Spleen (tissue), 11 donors: Measurements from ENCODE around the gene ASF1B. TPM values are rescaled to one million over a fixed set of nuclear protein-coding genes. Genes with fewer than 3 reads are reported as not detected.
A peak's percentile ranks its signal among the peaks of the same experiment; 100 is the strongest.

Source experiments
- DNase-seq: peaks from one replicate; pipeline ENCODE4 v3.0.0-alpha.2; 2020
- H3K27ac ChIP-seq, 8 donors: fragments of 200-600 bp; sonication (generic) in 7 of 8; 1 replicate in 4 of 8; 2 replicates in 4 of 8; pipeline versions ENCODE4 v1.5.0 to v1.8.0; 2016 to 2021; ENCODE audit warnings: inconsistent platforms in 4 of 8, mild to moderate bottlenecking in 4 of 8, moderate library complexity in 1 of 8
- H3K27me3 ChIP-seq, 7 donors: fragments of 200-600 bp; sonication (generic) in 6 of 7; replicated peaks in 1 of 7; 1 replicate in 4 of 7; 2 replicates in 3 of 7; pipeline versions ENCODE4 v1.5.0 to v1.8.0; 2016 to 2021; ENCODE audit warnings: inconsistent platforms in 3 of 7, mild to moderate bottlenecking in 1 of 7
- H3K36me3 ChIP-seq, 6 donors: fragments of 200-600 bp; sonication (generic) in 5 of 6; 1 replicate in 4 of 6; 2 replicates in 2 of 6; pipeline versions ENCODE4 v1.5.0 to v1.8.0; 2016 to 2021; ENCODE audit warnings: inconsistent platforms in 2 of 6
- H3K4me1 ChIP-seq, 6 donors: fragments of 200-600 bp; sonication (generic) in 5 of 6; 1 replicate in 3 of 6; 2 replicates in 3 of 6; pipeline versions ENCODE4 v1.5.0 to v1.8.0; 2016 to 2021; ENCODE audit warnings: inconsistent platforms in 3 of 6
- H3K4me3 ChIP-seq, 8 donors: fragments of 200-600 bp; sonication (generic) in 7 of 8; 1 replicate in 4 of 8; 2 replicates in 4 of 8; pipeline versions ENCODE4 v1.5.0 to v1.8.0; 2016 to 2021; ENCODE audit warnings: inconsistent platforms in 4 of 8, mild to moderate bottlenecking in 4 of 8, moderate library complexity in 2 of 8
- H3K9me3 ChIP-seq, 8 donors: fragments of 200-600 bp; sonication (generic) in 7 of 8; 1 replicate in 4 of 8; 2 replicates in 4 of 8; pipeline versions ENCODE4 v1.5.0 to v1.8.0; 2016 to 2021; ENCODE audit warnings: inconsistent platforms in 4 of 8
- CTCF ChIP-seq, 11 experiments: fragments of 200-600 bp in 7 of 11; fragments of 450-650 bp in 4 of 11; sonication (generic) in 4 of 11; IDR thresholded peaks in 8 of 11; conservative IDR thresholded peaks in 3 of 11; 1 replicate in 7 of 11; 2 replicates in 4 of 11; pipeline versions ENCODE4 v1.4.0 to v1.8.0; 2016 to 2021; ENCODE audit warnings: antibody characterized with exemption in 11 of 11, inconsistent platforms in 4 of 11, mild to moderate bottlenecking in 1 of 11
- POLR2A ChIP-seq, 3 donors: fragments of 450-650 bp; IDR thresholded peaks; one replicate each; pipeline ENCODE4 v1.5.1; 2017; ENCODE audit warnings: antibody characterized with exemption in 3 of 3, mild to moderate bottlenecking in 1 of 3
- POLR2AphosphoS5 ChIP-seq, 3 donors: sonication (generic); formaldehyde crosslinking; IDR thresholded peaks; one replicate each; pipeline ENCODE4 v1.5.1; 2017; ENCODE audit warnings: antibody characterized with exemption in 3 of 3
- WGBS, 5 donors: extraction: QIAGEN DNeasy Blood & Tissue Kit in 3 of 5; methylation state at CpG; one replicate each; pipeline versions ENCODE4 v1.1.5 to v1.1.7; 2013 to 2018; 5-methylcytosine and 5-hydroxymethylcytosine counted together
- intact Hi-C: fragments of 100-400 bp; cut with DNase I; formaldehyde crosslinking; loops from one replicate; pipeline ENCODE4 v1.15.0; 2023; ENCODE audit warnings: low total_unique reads
- polyA plus RNA-seq, 3 donors: library from polyadenylated mRNA; stranded (reverse); fragments of 200-250 nt; gene quantifications; one replicate each; pipeline ENCODE4 v1.2.1, GENCODE V29; 2013
- total RNA-seq, 7 donors: library from RNA; depleted of rRNA in 3 of 7; stranded (reverse); fragments of >200 nt in 3 of 7; fragmentation: NEBNext Ultra II Directional in 4 of 7; extraction: Animal tissue kit (Norgen Biotek cat#: 25700) in 4 of 7; gene quantifications; one replicate each; pipeline versions ENCODE4 v1.1.0 to v1.2.1, GENCODE V29; 2016 to 2021
- donor health status: healthy with polysubstance abuse.
- donor health status: DM: no; HTN: no; CAD: no; lungs with moderate emphysema.
- donor health status: DM: no; HTN: no; CAD: no.
- donor health status: Bipolar disorder and iron deficiency.
- donor health status: healthy.
- donor health status: DM: no; HTN: no; CAD: no.
- donor health status: DM: yes; HTN: yes; CAD: no.

The ASF1B gene
- total and polyA plus RNA-seq, 10 donors, result 3.8 to 24.8 (median 8.6) TPM

DNA sequence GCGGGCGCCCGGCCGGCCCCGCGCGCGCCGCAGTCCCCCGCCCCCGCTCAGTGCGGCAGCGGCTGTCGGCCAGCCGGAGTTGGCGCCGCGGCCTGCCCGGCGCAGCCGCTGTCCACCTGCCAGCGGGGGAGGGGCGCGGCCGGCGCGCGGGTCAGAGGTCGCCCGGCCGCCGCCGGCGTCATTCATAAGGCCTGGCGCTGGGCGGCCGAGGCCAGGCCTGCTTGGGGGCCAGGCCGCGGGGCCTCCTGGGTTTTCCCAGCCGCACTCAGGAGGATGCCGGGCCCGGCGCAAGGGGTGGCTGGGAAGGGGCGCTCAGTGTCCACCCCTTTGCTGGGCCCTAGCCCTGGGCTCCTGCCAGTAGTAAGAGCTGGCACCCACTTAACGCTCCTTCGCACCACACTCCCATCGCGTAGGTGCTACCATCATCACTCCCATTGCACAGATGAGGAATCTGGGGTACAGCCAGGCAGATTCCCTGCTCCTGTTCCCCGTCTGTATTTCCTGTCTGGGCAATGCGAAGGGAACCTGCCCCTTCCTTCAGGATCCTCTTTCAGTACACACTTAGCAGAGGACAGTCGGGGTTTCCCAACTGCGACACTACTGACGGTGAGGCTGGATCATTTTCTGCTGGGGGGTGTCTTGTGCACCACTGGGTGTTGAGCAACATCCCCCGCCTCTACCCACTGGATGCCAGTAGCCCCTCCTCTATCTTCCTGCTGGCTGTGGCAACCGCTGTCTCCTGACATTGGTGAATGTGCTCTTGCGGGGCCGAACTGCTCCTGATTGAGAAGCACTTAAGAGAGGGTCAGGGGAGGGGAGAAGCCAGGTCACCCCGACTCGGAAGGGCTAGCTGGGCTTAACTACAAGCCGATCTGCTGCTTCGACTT, 18.0 kb downstream of the ASF1B start:
- intact Hi-C loops, result no loop called here

DNA sequence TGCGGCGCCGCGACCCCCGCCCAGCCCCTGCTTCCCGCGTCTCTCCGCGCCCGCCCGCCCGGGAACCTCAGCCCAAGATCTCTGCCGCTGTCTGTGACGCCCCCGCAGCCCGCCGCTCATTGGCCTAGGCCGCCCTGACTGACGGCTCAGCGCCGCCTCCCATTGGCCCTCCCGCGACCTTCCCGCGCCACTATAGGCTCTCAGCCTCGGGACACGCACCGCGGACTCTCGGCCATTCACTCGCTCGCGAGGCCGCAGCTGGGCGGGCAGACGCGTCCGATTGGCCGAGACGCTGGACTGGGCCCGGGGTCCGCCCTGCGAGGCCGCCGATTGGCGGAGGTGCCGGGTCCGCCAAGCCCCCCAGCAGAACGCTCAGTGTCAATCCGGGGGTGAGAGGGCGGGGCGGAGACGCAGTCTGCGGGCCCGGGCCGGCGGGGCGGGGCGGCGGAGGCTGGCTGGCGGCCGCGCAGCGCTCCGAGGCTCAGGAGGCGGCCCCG, 18.7 kb downstream of the ASF1B start, which contains the start of gene PRKACA:
TSS of gene PRKACA (minus strand) at position 95 of the 497 bp plus-strand sequence. CDS start 215 bp downstream, outside the sequence.
- intact Hi-C loops, result no loop called here
- Histone ChIP-seq H3K4me3 (peak within 1 kb of the TSS; percentile 71 to 95 (median 86)), H3K27me3 (no peaks in the 10 kb centered on the region), H3K27ac (peak within 1 kb of the TSS; percentile 90 to 99 (median 96)), H3K9me3 (no peaks in the 10 kb centered on the region), H3K4me1 (peaks cover 32 to 82% (median 67%) of the 10 kb centered on the region in 6 donors), H3K36me3 (no peaks in the 10 kb centered on the region)
- peak; percentile 100 for DNase-seq
- TF ChIP-seq CTCF (IDR thresholded peaks at IDR 0.05 in 8 of 11, conservative IDR thresholded peaks at IDR 0.05 in 3 of 11), result peak in 2 of 11 experiments; percentile 32 to 38
- no peak for TF ChIP-seq POLR2A (IDR thresholded peaks at IDR 0.05)
- peak; percentile 75 to 89 (median 84) for TF ChIP-seq POLR2AphosphoS5 (IDR thresholded peaks at IDR 0.05)
- WGBS, 5 donors, result 0 to 1% (median 1%) methylated on average over 16 to 67 of the region's 67 CpGs

More for the DNA sequence above, 18.0 kb downstream of the ASF1B start:
- no peak for TF ChIP-seq CTCF (IDR thresholded peaks at IDR 0.05 in 8 of 11, conservative IDR thresholded peaks at IDR 0.05 in 3 of 11)
- peak in 2 of 3 donors; percentile 7 to 47 for TF ChIP-seq POLR2A (IDR thresholded peaks at IDR 0.05)
- peak in 2 of 3 donors; percentile 73 to 80 for TF ChIP-seq POLR2AphosphoS5 (IDR thresholded peaks at IDR 0.05)
- Histone ChIP-seq H3K4me1 (peaks cover 25 to 75% (median 60%) of the 10 kb centered on the region in 6 donors), H3K27ac (peak overlapping the region; percentile 90 to 99 (median 96)), H3K27me3 (no peaks in the 10 kb centered on the region), H3K4me3 (peak overlapping the region; percentile 34 to 95 (median 54)), H3K9me3 (no peaks in the 10 kb centered on the region), H3K36me3 (no peaks in the 10 kb centered on the region)
- DNase-seq, result peak; percentile 89
- WGBS, 5 donors, result 2 to 14% (median 5%) methylated on average over 16 to 61 of the region's 61 CpGs

- H3K4me1 ChIP-seq, result peaks cover 38 to 89% (median 74%) of the 10 kb centered on the region in 6 donors
- 1 to 3% (median 2%) methylated on average over 15 to 33 of the region's 33 CpGs for WGBS, 5 donors
- H3K4me3 ChIP-seq, result peak overlapping the region; percentile 71 to 95 (median 86)
- H3K36me3 ChIP-seq, result no peaks in the 10 kb centered on the region
- H3K27me3 ChIP-seq, result no peaks in the 10 kb centered on the region
- H3K9me3 ChIP-seq, result no peaks in the 10 kb centered on the region
- TF ChIP-seq POLR2AphosphoS5 (IDR thresholded peaks at IDR 0.05), result no peak
- no peak for TF ChIP-seq CTCF (IDR thresholded peaks at IDR 0.05 in 8 of 11, conservative IDR thresholded peaks at IDR 0.05 in 3 of 11)
- no peak for TF ChIP-seq POLR2A (IDR thresholded peaks at IDR 0.05)
- intact Hi-C loops, result no loop called here
- H3K27ac ChIP-seq, result peak overlapping the region; percentile 68 to 99 (median 92)
- DNase-seq, result peak; percentile 91
Measured at GRCh38 chr19:14116918-14117578, 19.3 kb downstream of the ASF1B start.
